Measurements from ENCODE around the gene GALNS. TPM values are rescaled to one million over a fixed set of nuclear protein-coding genes. Genes with fewer than 3 reads are reported as not detected.

Gene GALNS
- total RNA-seq, 2 experiments from 2014 or later = 30.8 to 38.8 TPM

DNA sequence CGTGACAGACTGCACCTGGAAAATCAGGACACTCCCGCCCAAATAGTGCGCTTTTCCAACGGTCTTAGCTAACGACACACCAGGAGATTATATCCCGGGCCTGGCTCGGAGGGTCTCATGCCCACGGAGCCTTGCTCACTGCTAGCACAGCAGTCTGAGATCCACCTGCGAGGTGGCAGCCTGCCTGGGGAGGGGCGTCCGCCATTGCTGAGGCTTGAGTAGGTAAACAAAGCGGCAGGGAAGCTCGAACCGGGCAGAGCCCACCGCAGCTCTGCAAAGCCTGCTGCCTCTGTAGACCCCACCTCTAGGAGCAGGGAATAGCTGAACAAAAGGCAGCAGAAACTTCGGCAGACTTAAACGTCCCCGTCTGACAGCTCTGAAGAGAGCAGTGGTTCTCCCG is 5.1 kb downstream of the GALNS start:
- Mint-ChIP-seq H3K27me3 (no peaks in the 10 kb centered on the region), H3K9me3 (ENCODE audit: low read depth) (no peaks in the 10 kb centered on the region), H3K27ac (no peak overlapping the region), H3K36me3 (no peaks in the 10 kb centered on the region), H3K4me3 (no peak overlapping the region), H3K4me1 (peaks cover 21% of the 10 kb centered on the region)
- CTCF ChIA-PET = interaction anchor here (1.9 kb wide), 1 partner anchor 114 kb away, joined by 7 read pairs; no protein-coding TSS in a partner anchor
- no peak for ATAC-seq
- no peak for DNase-seq

DNA sequence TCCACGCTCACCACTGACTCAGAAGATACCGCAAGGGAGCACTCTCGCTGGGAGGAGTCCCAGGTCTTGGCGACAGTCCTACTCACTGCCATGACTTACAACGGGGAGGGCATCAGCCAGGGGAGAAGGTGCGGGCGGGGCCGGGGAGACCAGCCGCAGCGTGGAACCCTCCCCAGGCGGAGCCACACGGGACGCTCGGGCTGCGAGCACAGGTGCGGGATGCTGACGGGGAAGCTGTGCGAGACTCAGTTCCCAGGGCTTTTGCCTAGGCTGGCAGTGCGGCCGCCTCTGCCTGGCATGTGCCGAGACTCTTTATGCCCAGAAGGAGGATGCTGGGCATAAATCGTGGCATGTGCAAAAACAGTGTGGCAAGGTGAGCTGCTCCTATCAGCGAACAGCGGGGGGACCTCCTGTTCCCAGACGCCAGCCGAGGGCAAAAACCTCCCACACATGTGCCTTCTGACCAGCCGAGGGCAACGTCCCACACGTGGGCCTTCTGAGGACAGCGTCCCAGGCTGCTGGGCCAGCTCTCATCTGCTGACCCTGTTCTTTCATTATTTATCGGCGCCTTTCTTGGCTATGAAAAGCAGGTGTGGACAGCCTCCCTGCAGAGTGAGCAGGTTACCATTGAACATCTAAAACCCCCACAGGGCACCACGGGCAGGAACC is 6.1 kb downstream of the GALNS start:
- DNase-seq (no peak), ATAC-seq (no peak)
- Mint-ChIP-seq H3K27ac (no peak overlapping the region), H3K36me3 (no peaks in the 10 kb centered on the region), H3K27me3 (no peaks in the 10 kb centered on the region), H3K4me3 (no peak overlapping the region), H3K4me1 (peaks cover 16% of the 10 kb centered on the region), H3K9me3 (ENCODE audit: low read depth) (no peaks in the 10 kb centered on the region)
- CTCF ChIA-PET = interaction anchor here (1.9 kb wide), 1 partner anchor 113 kb away, joined by 7 read pairs; no protein-coding TSS in a partner anchor

- Mint-ChIP-seq H3K36me3 (no peaks in the 10 kb centered on the region), H3K27me3 (no peaks in the 10 kb centered on the region), H3K27ac (no peak overlapping the region), H3K9me3 (ENCODE audit: low read depth) (no peaks in the 10 kb centered on the region), H3K4me1 (no peaks in the 10 kb centered on the region), H3K4me3 (no peak overlapping the region)
- no peak for ATAC-seq
- DNase-seq = no peak
- CTCF ChIA-PET = interaction anchor here (0.9 to 1.1 kb wide), 1 partner anchor 9 kb away, joined by 3 read pairs; no protein-coding TSS in a partner anchor
Observed at GRCh38 chr16:88848557-88848956, 8.2 kb downstream of the GALNS start.

DNA sequence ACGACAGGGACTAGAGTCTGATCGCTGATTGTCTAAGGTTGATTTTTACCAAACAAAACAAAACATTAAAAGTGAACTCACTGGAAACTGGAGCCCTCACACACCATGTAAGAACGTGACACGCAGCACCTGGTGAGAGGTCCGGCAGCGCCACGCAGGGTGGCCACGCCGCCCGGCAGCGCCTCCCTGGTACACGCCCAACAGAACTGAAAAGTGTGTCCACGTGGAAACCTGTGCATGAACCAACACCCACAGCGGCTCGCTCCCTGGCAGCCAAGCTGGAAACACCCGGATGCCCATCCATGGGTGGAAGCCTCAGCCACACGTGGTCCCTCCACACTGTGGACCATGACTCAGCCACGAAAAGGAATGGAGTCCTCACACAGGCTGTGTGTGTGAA is 9.1 kb downstream of the GALNS start:
- Mint-ChIP-seq H3K4me1 (no peaks in the 10 kb centered on the region), H3K36me3 (no peaks in the 10 kb centered on the region), H3K27me3 (no peaks in the 10 kb centered on the region), H3K27ac (no peak overlapping the region), H3K9me3 (ENCODE audit: low read depth) (no peaks in the 10 kb centered on the region), H3K4me3 (no peak overlapping the region)
- CTCF ChIA-PET = interaction anchor here (0.9 kb wide), 1 partner anchor 10 kb away, joined by 3 read pairs; no protein-coding TSS in a partner anchor
- no peak for DNase-seq
- no peak for ATAC-seq

DNA sequence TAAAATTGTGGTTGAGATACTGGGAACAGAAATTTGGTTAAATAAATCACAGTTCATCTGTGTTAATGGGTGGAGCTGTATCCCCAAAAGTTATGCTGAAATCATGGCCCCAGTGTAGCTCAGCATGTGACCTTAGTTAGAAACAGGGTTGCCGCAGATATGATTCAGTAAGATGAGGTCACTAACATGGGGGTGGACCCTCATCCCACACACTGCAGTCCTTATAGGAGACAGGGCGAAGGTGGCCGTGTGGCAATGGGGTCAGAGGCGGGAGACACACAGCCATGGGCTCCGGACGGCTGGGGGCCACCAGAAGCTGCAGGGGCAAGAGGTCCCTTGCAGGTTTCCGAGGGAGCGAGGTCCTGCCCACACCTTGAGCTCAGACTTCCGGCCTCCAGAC is 10.7 kb downstream of the GALNS start:
- DNase-seq (no peak), ATAC-seq (no peak)
- Mint-ChIP-seq H3K9me3 (ENCODE audit: low read depth) (no peaks in the 10 kb centered on the region), H3K27me3 (no peaks in the 10 kb centered on the region), H3K36me3 (no peaks in the 10 kb centered on the region), H3K27ac (no peak overlapping the region), H3K4me3 (no peak overlapping the region), H3K4me1 (peaks cover 5% of the 10 kb centered on the region)
- CTCF ChIA-PET = interaction anchor here (2.0 kb wide), 1 partner anchor 11 kb away, joined by 7 read pairs; the partner anchor contains the start of genes GALNS and TRAPPC2L

DNA sequence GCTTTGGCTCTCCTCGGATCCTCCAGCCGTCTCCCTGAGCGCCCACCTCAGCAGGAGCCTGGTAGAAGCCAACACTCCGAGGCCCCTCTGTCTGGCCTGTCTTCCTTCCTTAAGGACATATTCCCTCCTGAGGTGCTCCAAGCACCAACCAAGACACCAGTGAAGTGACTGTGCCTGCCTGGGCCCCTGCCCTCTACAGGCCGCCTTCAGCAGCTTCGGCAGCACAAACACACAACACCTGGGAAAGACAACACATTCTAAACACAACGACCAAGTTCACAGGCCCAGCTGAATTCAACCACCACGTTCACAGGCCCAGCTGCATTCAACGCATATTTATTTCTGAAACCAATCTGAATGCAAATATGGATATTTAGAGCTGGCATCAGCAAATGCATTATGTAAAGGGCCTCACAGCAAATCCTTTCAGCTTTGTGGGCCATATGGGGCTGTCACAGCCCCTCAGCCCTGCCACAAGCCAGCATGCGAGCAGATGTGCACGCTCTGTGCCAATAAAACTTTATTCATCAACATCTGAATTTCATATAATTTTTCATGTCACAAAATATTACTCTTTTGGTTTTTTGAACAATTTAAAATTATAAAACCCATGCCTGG is 12.2 kb downstream of the GALNS start:
- no peak for ATAC-seq

DNA sequence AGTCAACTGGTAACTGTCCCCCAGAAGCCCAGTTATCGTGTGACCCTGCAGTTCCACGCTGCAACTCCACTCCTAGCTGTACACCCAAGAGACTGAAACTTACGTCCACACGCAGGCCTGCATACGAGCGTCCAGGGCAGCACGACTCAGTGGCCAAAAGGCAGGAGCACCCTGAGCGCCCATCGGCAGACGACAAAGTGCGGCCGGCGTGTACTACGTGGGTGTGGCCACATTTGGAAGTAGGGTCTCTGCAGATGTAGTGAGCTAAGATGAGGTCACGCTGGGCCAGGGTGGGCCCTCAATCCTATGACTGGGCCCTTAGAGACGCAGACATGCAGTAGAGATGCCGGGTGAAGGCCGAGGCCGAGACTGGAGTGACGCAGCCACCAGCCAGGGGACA is 13.5 kb downstream of the GALNS start:
- H3K27me3 Mint-ChIP-seq = no peaks in the 10 kb centered on the region
- DNase-seq (no peak), ATAC-seq (no peak)
- CTCF ChIA-PET = no interaction called here
- no peak overlapping the region for H3K4me3 Mint-ChIP-seq
- no peaks in the 10 kb centered on the region for H3K9me3 Mint-ChIP-seq (ENCODE audit: low read depth)
- no peak overlapping the region for H3K27ac Mint-ChIP-seq
- no peaks in the 10 kb centered on the region for H3K36me3 Mint-ChIP-seq
- peaks cover 5% of the 10 kb centered on the region for H3K4me1 Mint-ChIP-seq

More for the DNA sequence above, 12.2 kb downstream of the GALNS start:
- no peaks in the 10 kb centered on the region for H3K27me3 Mint-ChIP-seq
- no peak overlapping the region for H3K27ac Mint-ChIP-seq
- H3K4me3 Mint-ChIP-seq = no peak overlapping the region
- H3K36me3 Mint-ChIP-seq = no peaks in the 10 kb centered on the region
- DNase-seq = no peak
- H3K4me1 Mint-ChIP-seq = peaks cover 5% of the 10 kb centered on the region
- CTCF ChIA-PET = no interaction called here
- no peaks in the 10 kb centered on the region for H3K9me3 Mint-ChIP-seq (ENCODE audit: low read depth)

DNA sequence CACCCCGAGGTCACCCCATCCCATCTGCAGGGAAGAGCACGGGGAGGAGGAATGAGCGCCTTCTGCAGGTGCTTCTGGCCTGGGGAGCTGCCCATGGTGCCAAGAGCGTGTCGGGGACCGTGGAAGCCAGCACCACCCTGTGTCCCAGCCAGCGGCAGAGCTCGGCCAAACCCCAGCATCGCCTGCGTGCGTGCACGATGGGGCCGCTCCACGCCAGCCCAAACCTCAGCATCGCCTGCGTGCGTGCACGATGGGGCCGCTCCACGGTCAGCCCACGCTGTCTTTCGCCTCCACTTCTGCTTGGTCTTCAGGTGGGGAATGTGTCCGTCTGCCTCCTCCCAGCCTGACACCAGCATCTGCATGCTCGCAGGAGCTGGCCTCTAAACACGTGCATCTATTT is 13.9 kb downstream of the GALNS start:
- ATAC-seq = no peak
- no peaks in the 10 kb centered on the region for H3K36me3 Mint-ChIP-seq
- no peaks in the 10 kb centered on the region for H3K9me3 Mint-ChIP-seq (ENCODE audit: low read depth)
- no peak overlapping the region for H3K4me3 Mint-ChIP-seq
- peaks cover 5% of the 10 kb centered on the region for H3K4me1 Mint-ChIP-seq
- no peaks in the 10 kb centered on the region for H3K27me3 Mint-ChIP-seq
- no peak for DNase-seq
- no peak overlapping the region for H3K27ac Mint-ChIP-seq
- CTCF ChIA-PET = no interaction called here

DNA sequence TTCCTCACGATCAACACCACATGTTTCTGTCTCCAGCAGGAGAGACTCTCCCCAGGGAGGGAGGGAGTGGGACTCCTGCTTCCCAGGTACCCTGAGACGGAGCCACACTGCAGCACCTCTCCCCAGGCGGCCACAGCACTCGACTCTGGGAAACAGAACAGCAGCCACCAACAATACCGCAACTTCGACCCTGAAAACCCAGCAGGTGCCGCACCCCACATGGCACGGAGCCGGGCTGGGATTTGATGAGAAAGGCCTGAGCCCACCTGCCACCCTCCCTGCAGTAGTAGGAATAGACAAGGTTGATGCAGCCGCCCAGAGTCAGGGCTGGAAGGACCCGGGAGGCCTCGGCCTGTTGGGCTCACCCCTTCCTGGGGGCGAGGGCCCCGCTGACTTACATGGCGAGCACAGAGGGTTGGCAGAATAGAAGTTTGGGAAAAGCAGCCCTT is 14.4 kb downstream of the GALNS start:
- H3K4me1 Mint-ChIP-seq = peaks cover 5% of the 10 kb centered on the region
- CTCF ChIA-PET = no interaction called here
- no peaks in the 10 kb centered on the region for H3K27me3 Mint-ChIP-seq
- no peak overlapping the region for H3K27ac Mint-ChIP-seq
- H3K36me3 Mint-ChIP-seq = no peaks in the 10 kb centered on the region
- H3K9me3 Mint-ChIP-seq (ENCODE audit: low read depth) = no peaks in the 10 kb centered on the region
- DNase-seq (no peak), ATAC-seq (no peak)
- H3K4me3 Mint-ChIP-seq = no peak overlapping the region

DNA sequence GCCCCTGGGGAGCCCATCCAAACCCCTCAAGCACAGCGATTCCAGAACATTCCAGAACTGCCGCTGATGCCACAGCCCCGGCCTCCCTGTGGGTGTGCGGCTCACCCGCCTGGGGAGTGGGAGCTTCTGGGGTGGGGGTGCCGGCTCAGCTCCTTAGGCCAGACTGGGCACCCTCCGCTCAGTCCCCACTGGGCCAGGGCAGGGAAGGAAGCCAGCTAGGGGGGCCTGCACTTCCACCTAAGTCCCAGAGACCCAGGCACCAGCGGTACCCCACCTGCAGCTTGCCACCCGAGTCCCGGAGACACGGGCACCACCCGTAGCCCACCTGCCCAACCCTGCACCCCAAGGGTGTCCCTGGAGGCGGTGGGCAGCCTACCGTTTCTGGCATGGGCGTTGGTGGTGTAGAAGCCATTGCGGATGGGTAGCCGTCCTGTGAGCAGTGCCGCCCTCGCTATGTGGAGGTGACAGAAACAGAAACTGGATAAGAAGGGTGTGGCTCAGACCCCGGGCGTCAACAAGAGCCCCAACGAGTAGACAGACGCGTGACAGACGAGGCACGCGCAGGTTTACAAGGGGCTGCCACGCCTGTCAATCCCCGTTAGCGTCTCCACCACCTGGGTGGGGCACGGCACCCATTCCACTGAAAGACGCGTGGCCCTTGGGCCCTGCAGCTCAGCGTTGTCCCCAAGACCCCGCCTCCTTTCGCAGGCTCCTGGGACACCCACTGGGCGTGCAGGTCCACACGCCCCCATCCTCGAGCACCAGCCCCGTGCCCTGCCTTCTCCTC is 15.0 kb downstream of the GALNS start:
- Mint-ChIP-seq H3K4me3 (no peak overlapping the region), H3K9me3 (ENCODE audit: low read depth) (no peaks in the 10 kb centered on the region), H3K27me3 (no peaks in the 10 kb centered on the region)

DNA sequence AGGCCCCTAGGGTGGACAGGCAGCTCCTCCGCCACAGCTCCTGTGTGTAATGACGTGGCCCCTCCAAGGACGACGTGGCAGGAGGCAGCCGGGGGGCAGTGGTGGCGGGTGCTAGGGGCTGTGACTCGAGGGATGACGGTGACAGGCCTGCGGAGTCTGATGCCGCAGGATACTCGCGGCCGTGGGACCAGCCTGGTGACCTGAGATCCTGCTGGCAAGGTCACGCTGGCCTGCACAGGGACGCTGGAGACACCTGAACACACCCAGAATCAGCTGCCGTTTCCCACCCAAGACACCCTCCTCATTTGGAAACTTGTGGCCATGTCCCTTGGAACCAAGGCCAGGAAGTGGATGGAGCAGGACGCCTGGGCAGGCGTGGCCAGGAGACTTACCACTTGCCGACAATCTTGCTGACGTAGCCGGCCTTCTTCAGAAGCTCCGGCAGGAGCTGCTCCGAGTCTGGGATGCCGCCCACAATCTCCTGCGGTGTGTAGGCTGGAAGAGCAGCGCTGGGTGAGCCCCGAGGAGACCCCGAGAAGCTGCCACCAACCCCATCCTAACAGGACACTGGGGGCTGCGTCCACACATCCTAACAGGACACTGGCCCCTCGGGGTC is 16.0 kb downstream of the GALNS start:
- H3K4me1 Mint-ChIP-seq = peaks cover 5% of the 10 kb centered on the region
- CTCF ChIA-PET = no interaction called here

More for the DNA sequence above, 15.0 kb downstream of the GALNS start:
- Mint-ChIP-seq H3K4me1 (peaks cover 5% of the 10 kb centered on the region), H3K27ac (no peak overlapping the region), H3K36me3 (no peaks in the 10 kb centered on the region)
- CTCF ChIA-PET = no interaction called here
- ATAC-seq (peak; percentile 69), DNase-seq (no peak)

GRCh38 chr16:88839745-88840599 is 16.8 kb downstream of the GALNS start:
- no peak overlapping the region for H3K4me3 Mint-ChIP-seq

More for the DNA sequence above, 16.0 kb downstream of the GALNS start:
- DNase-seq (no peak), ATAC-seq (no peak)
- Mint-ChIP-seq H3K36me3 (no peaks in the 10 kb centered on the region), H3K27ac (no peak overlapping the region), H3K27me3 (no peaks in the 10 kb centered on the region), H3K9me3 (ENCODE audit: low read depth) (no peaks in the 10 kb centered on the region), H3K4me3 (no peak overlapping the region)

More at GRCh38 chr16:88839745-88840599, 16.8 kb downstream of the GALNS start:
- no peak for DNase-seq
- H3K27me3 Mint-ChIP-seq = no peaks in the 10 kb centered on the region
- no peaks in the 10 kb centered on the region for H3K36me3 Mint-ChIP-seq
- H3K27ac Mint-ChIP-seq = no peak overlapping the region
- CTCF ChIA-PET = no interaction called here
- no peaks in the 10 kb centered on the region for H3K9me3 Mint-ChIP-seq (ENCODE audit: low read depth)
- peaks cover 5% of the 10 kb centered on the region for H3K4me1 Mint-ChIP-seq
- no peak for ATAC-seq
